H1 (cell line): ENCODE measurements around the gene ACSF3. TPM values are rescaled to one million over a fixed set of nuclear protein-coding genes. Genes with fewer than 3 reads are reported as not detected.

Experiments used
- CTCF ChIA-PET: fragments of 300-600 bp; sonication (Branson Sonifier 250); formaldehyde crosslinking; loops from one replicate; lab custom pipeline; 2021; ENCODE audit not compliant: partially characterized antibody; lab: Charles Lee
- POLR2A ChIA-PET: fragments of 300-600 bp; sonication (Branson Sonifier 250); formaldehyde crosslinking; loops from one replicate; lab custom pipeline; 2021; ENCODE audit warnings: inconsistent platforms; ENCODE audit not compliant: partially characterized antibody; lab: Charles Lee
- DNase-seq, 2 experiments: peaks; one replicate each; pipeline versions ENCODE4 v3.0.0 to v3.0.0-alpha.2; 2010 to 2022; ENCODE audit warnings: low spot score in 2 of 2, low read depth in 1 of 2, mixed read lengths in 1 of 2
- FAIRE-seq: peaks from 2 replicates; lab custom pipeline; 2011; peaks lifted over from hg19 to GRCh38; lab: Jason Lieb, UNC
- H2AFZ ChIP-seq: 2 replicates; pipeline ENCODE4 v1.8.1; 2012; ENCODE audit warnings: low read length, inconsistent platforms
- H2AK5ac ChIP-seq: 2 replicates; pipeline ENCODE4 v1.6.1; 2013; ENCODE audit warnings: low read depth, low read length
- H2BK120ac ChIP-seq: replicated peaks from 2 replicates; pipeline ENCODE3; 2013; ENCODE audit warnings: low read depth, low read length, inconsistent platforms
- H2BK12ac ChIP-seq: 2 replicates; pipeline ENCODE4 v1.6.1; 2013; ENCODE audit warnings: low read depth, low read length
- H2BK15ac ChIP-seq: 2 replicates; pipeline ENCODE4 v1.6.1; 2013; ENCODE audit warnings: low read length
- H2BK20ac ChIP-seq: 2 replicates; pipeline ENCODE4 v1.6.1; 2013; ENCODE audit warnings: low read length
- H2BK5ac ChIP-seq: 2 replicates; pipeline ENCODE4 v1.6.1; 2013; ENCODE audit warnings: low read depth, low read length
- H3K14ac ChIP-seq: 2 replicates; pipeline ENCODE4 v1.6.1; 2013; ENCODE audit warnings: inconsistent platforms; ENCODE audit not compliant: insufficient read length
- H3K18ac ChIP-seq: 2 replicates; pipeline ENCODE4 v1.6.1; 2013; ENCODE audit warnings: low read length; ENCODE audit errors: extremely low read depth
- H3K23ac ChIP-seq: 2 replicates; pipeline ENCODE4 v1.6.1; 2013; ENCODE audit warnings: inconsistent platforms; ENCODE audit not compliant: insufficient read length
- H3K23me2 ChIP-seq: 2 replicates; pipeline ENCODE4 v1.6.1; 2013; ENCODE audit warnings: low read depth, low read length
- H3K27ac ChIP-seq: 2 replicates; pipeline ENCODE4 v1.6.1; 2011; ENCODE audit warnings: low read depth, low read length, inconsistent platforms
- H3K27me3 ChIP-seq, 4 experiments: replicated peaks in 1 of 4; 1 replicate in 1 of 4; 2 replicates in 3 of 4; pipeline versions ENCODE4 v1.6.1 to v1.8.1; 2011 to 2013; ENCODE audit warnings: low read length in 3 of 4, mild to moderate bottlenecking in 3 of 4, inconsistent platforms in 2 of 4, mixed read lengths in 2 of 4, moderate library complexity in 1 of 4; ENCODE audit not compliant: control insufficient read depth in 3 of 4, insufficient read depth in 3 of 4; ENCODE audit errors: extremely low read depth in 1 of 4
- H3K36me3 ChIP-seq, 4 experiments: 2 replicates each; pipeline versions ENCODE4 v1.6.1 to v1.8.1; 2011 to 2013; ENCODE audit warnings: mild to moderate bottlenecking in 4 of 4, low read length in 3 of 4, moderate library complexity in 2 of 4, control low read depth in 1 of 4, inconsistent platforms in 1 of 4; ENCODE audit not compliant: insufficient read depth in 4 of 4, control insufficient read depth in 2 of 4
- H3K4ac ChIP-seq: replicated peaks from 2 replicates; pipeline ENCODE3; 2013; ENCODE audit warnings: low read length, low read depth, mixed read lengths, inconsistent platforms; ENCODE audit not compliant: insufficient read length
- H3K4me1 ChIP-seq, 4 experiments: replicated peaks in 1 of 4; 1 replicate in 1 of 4; 2 replicates in 3 of 4; pipeline versions ENCODE4 v1.6.1 to v1.8.1; 2011 to 2013; ENCODE audit warnings: low read length in 3 of 4, inconsistent platforms in 2 of 4, mixed read lengths in 1 of 4; ENCODE audit not compliant: insufficient read depth in 4 of 4, control insufficient read depth in 3 of 4
- H3K4me2 ChIP-seq, 2 experiments: 2 replicates each; pipeline versions ENCODE4 v1.6.1 to v1.8.1; 2011 to 2013; ENCODE audit warnings: low read depth in 2 of 2, low read length in 2 of 2, control low read depth in 1 of 2, inconsistent platforms in 1 of 2, mild to moderate bottlenecking in 1 of 2; ENCODE audit not compliant: insufficient read depth in 1 of 2
- H3K4me3 ChIP-seq, 4 experiments: fragments of 200-600, 300-600 bp in 1 of 4; sonication (generic), shearing (Covaris generic), sonication (Bioruptor Twin) in 1 of 4; 2 replicates each; pipeline versions ENCODE4 v1.5.1 to v1.8.1; 2011 to 2016; ENCODE audit warnings: low read length in 4 of 4, low read depth in 3 of 4, control low read depth in 2 of 4, inconsistent platforms in 2 of 4, mild to moderate bottlenecking in 2 of 4, mixed read lengths in 1 of 4, moderate library complexity in 1 of 4; ENCODE audit not compliant: insufficient read depth in 2 of 4; ENCODE audit errors: extremely low read depth in 1 of 4
- H3K56ac ChIP-seq: replicated peaks from 2 replicates; pipeline ENCODE3; 2013; ENCODE audit warnings: low read depth, mild to moderate bottlenecking, mixed read lengths, low read length, inconsistent platforms; ENCODE audit not compliant: insufficient read length
- H3K79me1 ChIP-seq: 2 replicates; pipeline ENCODE4 v1.6.1; 2013; ENCODE audit warnings: low read depth, low read length, control low read depth
- H3K79me2 ChIP-seq, 2 experiments: 2 replicates each; pipeline versions ENCODE4 v1.6.1 to v1.8.1; 2012 to 2013; ENCODE audit warnings: low read length in 2 of 2, mild to moderate bottlenecking in 2 of 2, inconsistent platforms in 1 of 2; ENCODE audit not compliant: insufficient read depth in 2 of 2, control insufficient read depth in 1 of 2
- H3K9ac ChIP-seq, 4 experiments: replicated peaks in 1 of 4; 1 replicate in 1 of 4; 2 replicates in 3 of 4; pipeline versions ENCODE4 v1.6.1 to v1.8.1; 2011 to 2013; ENCODE audit warnings: low read depth in 3 of 4, low read length in 3 of 4, control low read depth in 2 of 4, mild to moderate bottlenecking in 2 of 4, moderate library complexity in 2 of 4, inconsistent platforms in 1 of 4; ENCODE audit errors: extremely low read depth in 1 of 4
- H3K9me3 ChIP-seq, 2 experiments: 2 replicates each; pipeline versions ENCODE4 v1.6.1 to v1.8.1; 2012 to 2013; ENCODE audit warnings: mild to moderate bottlenecking in 2 of 2, moderate library complexity in 2 of 2, control low read depth in 1 of 2, inconsistent platforms in 1 of 2, low read depth in 1 of 2, low read length in 1 of 2, mixed read lengths in 1 of 2; ENCODE audit not compliant: insufficient read depth in 2 of 2
- H4K20me1 ChIP-seq, 2 experiments: replicated peaks in 1 of 2; 2 replicates each; pipeline versions ENCODE3 to v1.8.1; 2011 to 2013; ENCODE audit warnings: inconsistent platforms in 2 of 2, low read length in 2 of 2, mild to moderate bottlenecking in 1 of 2; ENCODE audit not compliant: insufficient read depth in 2 of 2, control insufficient read depth in 1 of 2
- H4K5ac ChIP-seq: 2 replicates; pipeline ENCODE4 v1.6.1; 2013; ENCODE audit warnings: low read length, low read depth, mixed read lengths, inconsistent platforms; ENCODE audit not compliant: insufficient read length
- H4K8ac ChIP-seq: 2 replicates; pipeline ENCODE4 v1.8.0; 2013; ENCODE audit warnings: mild to moderate bottlenecking, moderate library complexity, low read length, inconsistent platforms; ENCODE audit not compliant: insufficient read depth; ENCODE audit errors: extremely low read depth
- H4K91ac ChIP-seq: replicated peaks from 2 replicates; pipeline ENCODE3; 2013; ENCODE audit warnings: low read length, mixed read lengths, inconsistent platforms; ENCODE audit not compliant: insufficient read length
- ASH2L ChIP-seq: fragments of 200-600, 300-600 bp; sonication (generic); IDR thresholded peaks from one replicate; pipeline ENCODE4 v1.7.1; 2017; ENCODE audit warnings: low read length
- ATF3 ChIP-seq: IDR thresholded peaks from 2 replicates; pipeline ENCODE4 v1.6.1; 2011; ENCODE audit warnings: low read depth, mild to moderate bottlenecking, low read length; ENCODE audit not compliant: insufficient read depth
- BRCA1 ChIP-seq: IDR thresholded peaks from 2 replicates; pipeline ENCODE4 v1.6.1; 2012; ENCODE audit warnings: low read depth, low read length, improper control_type of control experiment
- FOSL1 ChIP-seq: IDR thresholded peaks from 2 replicates; pipeline ENCODE4 v1.6.1; 2011; ENCODE audit warnings: mild to moderate bottlenecking, low read depth, low read length, moderate library complexity; ENCODE audit not compliant: insufficient read depth
- JUN ChIP-seq: IDR thresholded peaks from 2 replicates; pipeline ENCODE4 v1.6.1; 2011; ENCODE audit warnings: low read depth, mild to moderate bottlenecking, improper control_type of control experiment, low read length
- KDM1A ChIP-seq: fragments of 200-600, 300-600 bp; sonication (generic); IDR thresholded peaks from 2 replicates; pipeline ENCODE4 v1.7.1; 2016; ENCODE audit warnings: mild to moderate bottlenecking, low read length, borderline replicate concordance
- KDM5A ChIP-seq: fragments of 200-600 bp; IDR thresholded peaks from 2 replicates; pipeline ENCODE4 v1.7.1; 2012; ENCODE audit warnings: mild to moderate bottlenecking, low read length, inconsistent platforms, mixed read lengths
- WGBS, 2 experiments: shearing (Covaris generic) in 1 of 2; methylation state at CpG; one replicate each; pipeline versions ENCODE4 v1.1.6 to v1.1.7; 2013 to 2015; ENCODE audit warnings: low lambda C conversion rate in 2 of 2, mixed read lengths in 2 of 2, inconsistent platforms in 1 of 2, low coverage in 1 of 2, missing lambda C conversion rate in 1 of 2; ENCODE audit not compliant: insufficient replicate concordance in 2 of 2, insufficient coverage in 1 of 2, insufficient read length in 1 of 2; ENCODE audit errors: extremely low coverage in 1 of 2, missing lambda C conversion rate in 1 of 2; 5-methylcytosine and 5-hydroxymethylcytosine counted together
- polyA plus RNA-seq, 7 experiments: library from polyadenylated mRNA; depleted of rRNA in 3 of 7; stranded (reverse) in 5 of 7; unstranded in 2 of 7; fragments of >200 nt in 5 of 7; fragments of 200-250 nt in 2 of 7; gene quantifications; 1 replicate in 5 of 7; 2 replicates in 1 of 7; 4 replicates in 1 of 7; pipeline versions ENCODE4 v1.2.1 to v1.2.3, GENCODE V29; 2011 to 2013; ENCODE audit warnings: missing spikeins in 2 of 7, mixed read lengths in 2 of 7
- total RNA-seq: library from RNA; stranded (reverse); fragmentation: NEBNext Ultra II Directional; extraction: Animal tissue kit (Norgen Biotek cat#: 25700); gene quantifications from 2 replicates; pipeline ENCODE4 v1.2.1, GENCODE V29; 2021

The ACSF3 gene
- total and polyA plus RNA-seq, 2 of the 8 experiments (the other 6 are each of a cell fraction or from before 2014, with no cell fraction given) = 15.6 to 22.9 TPM

- Histone ChIP-seq H4K5ac (peak overlapping the region; percentile 83), H3K23me2 (peaks cover 5% of the 10 kb centered on the region), H3K79me2 (no peaks in the 10 kb centered on the region), H3K14ac (no peak overlapping the region), H4K8ac (peak overlapping the region; percentile 90), H2BK120ac (peak overlapping the region; percentile 95), H3K4me2 (peak overlapping the region in 1 of 2 experiments; percentile 51; a peak in 3 of 4 replicates), H3K4ac (peak overlapping the region; percentile 44), H3K4me1 (peaks cover 0 to 19% (median 13%) of the 10 kb centered on the region in 4 experiments; a peak in 6 of 7 replicates), H3K36me3 (no peaks in the 10 kb centered on the region), H3K4me3 (peak overlapping the region in 1 of 4 experiments; percentile 13; a peak in 1 of 8 replicates), H2AFZ (peak overlapping the region; percentile 24; the same call in 1 of the 2 replicates), H3K23ac (no peak overlapping the region), H3K79me1 (no peaks in the 10 kb centered on the region), H3K9me3 (no peaks in the 10 kb centered on the region), H3K27me3 (peaks cover 0 to 6% (median 2%) of the 10 kb centered on the region in 4 experiments; a peak in 3 of 7 replicates), H3K27ac (peak overlapping the region; percentile 19; the same call in 1 of the 2 replicates), H2BK5ac (peak overlapping the region; percentile 90; the same call in 1 of the 2 replicates), H2AK5ac (no peak overlapping the region), H3K18ac (peak overlapping the region; percentile 81), H4K91ac (peak overlapping the region; percentile 98), H2BK15ac (peak overlapping the region; percentile 83; the same call in 1 of the 2 replicates), H3K9ac (0 out of 7 replicates have a peak overlapping the region, but pooled peaks of 1 of the 4 experiments have one; percentile 18), H2BK12ac (peak overlapping the region; percentile 97), H4K20me1 (peaks cover 0 to 3% of the 10 kb centered on the region in 2 experiments), H2BK20ac (no peak overlapping the region), H3K56ac (peak overlapping the region; percentile 30)
- no peak for DNase-seq
- CTCF ChIA-PET = interaction anchor here (0.6 to 2.2 kb wide), 54 partner anchors 11 to 495 kb away, joined by 3 to 14 read pairs (median 4); partner anchors contain the start of genes ACSF3, CDT1, PABPN1L and ZNF778
- WGBS, 2 experiments = 84% methylated on average over 15 of the region's 18 CpGs; no CpG with 5 or more reads in 1 of the 2 experiments
- TF ChIP-seq FOSL1 (no peak), ATF3 (no peak), ASH2L (no peak), KDM5A (no peak), KDM1A (no peak), BRCA1 (no peak), JUN (no peak)
- FAIRE-seq = no peak
- POLR2A ChIA-PET = interaction anchor here (0.5 to 1.8 kb wide), 4 partner anchors 12 to 577 kb away, joined by 3 to 7 read pairs (median 4); no protein-coding TSS in a partner anchor
Observed at GRCh38 chr16:89166696-89167424, 73.2 kb downstream of the ACSF3 start.
